ENCODE data around the gene ROCK2. TPM values are rescaled to one million over a fixed set of nuclear protein-coding genes. Genes with fewer than 3 reads are reported as not detected.
A peak's percentile ranks its signal among the peaks of the same experiment; 100 is the strongest.

Gene ROCK2
- total and polyA plus RNA-seq, 4 donors = 5.3 to 31.0 (median 12.2) TPM

- under 1% methylated on average over 58 of the region's 58 CpGs for WGBS
- Histone ChIP-seq H3K9ac (ENCODE audit: low read depth in 1 of 2, low read length in 2 of 2) (peak overlapping the region; percentile 36 to 62), H3K4me1 (ENCODE audit: control insufficient read depth in 4 of 4, insufficient read depth in 4 of 4, low read length in 3 of 4) (peaks cover 4 to 49% (median 31%) of the 10 kb centered on the region in 4 donors), H3K36me3 (ENCODE audit: control insufficient read depth in 4 of 4, insufficient read depth in 3 of 4, low read depth in 1 of 4, low read length in 3 of 4) (no peaks in the 10 kb centered on the region), H3K4me3 (ENCODE audit: low read depth in 1 of 3, low read length in 3 of 3) (peak overlapping the region; percentile 70 to 99 (median 77)), H3K27me3 (ENCODE audit: control insufficient read depth in 4 of 4, insufficient read depth in 4 of 4, low read length in 3 of 4) (no peaks in the 10 kb centered on the region), H3K27ac (ENCODE audit: low read depth in 1 of 2, low read length in 2 of 2) (peak overlapping the region; percentile 95 to 96), H3K9me3 (ENCODE audit: control insufficient read depth in 4 of 4, low read length in 3 of 4) (no peaks in the 10 kb centered on the region)
- TF ChIP-seq MAX (IDR thresholded peaks at IDR 0.05) = peak; percentile 57
- TF ChIP-seq RAD21 (IDR thresholded peaks at IDR 0.05) = peak; percentile 27 to 50
- TF ChIP-seq NR2F2 (IDR thresholded peaks at IDR 0.05) = peak; percentile 70
- peak; percentile 42 for TF ChIP-seq YY1 (IDR thresholded peaks at IDR 0.05)
- TF ChIP-seq RXRA (IDR thresholded peaks at IDR 0.05) = peak; percentile 64 to 70
- no peak for TF ChIP-seq GABPA (IDR thresholded peaks at IDR 0.05 in 1 of 2, conservative IDR thresholded peaks at IDR 0.05 in 1 of 2)
- peak; percentile 66 for TF ChIP-seq SP1 (IDR thresholded peaks at IDR 0.05)
- peak; percentile 12 for TF ChIP-seq ZBTB33 (IDR thresholded peaks at IDR 0.05)
- no peak for TF ChIP-seq CTCF (IDR thresholded peaks at IDR 0.05; ENCODE audit: low read depth, low read length, missing input control)
- peak; percentile 32 to 44 for TF ChIP-seq HNF4A (conservative IDR thresholded peaks at IDR 0.05)
- no peak for TF ChIP-seq REST (IDR thresholded peaks at IDR 0.05)
- TF ChIP-seq FOXA1 (IDR thresholded peaks at IDR 0.05) = no peak
- TF ChIP-seq JUND (IDR thresholded peaks at IDR 0.05) = no peak
- DNase-seq (ENCODE audit: low spot score) = peak; percentile 62
These were observed 681 bp upstream of the ROCK2 start for GRCh38 chr2:11344956-11345677.
